Myocyte (in vitro differentiated cells): ENCODE measurements around the gene PIWIL4. TPM values are rescaled to one million over a fixed set of nuclear protein-coding genes. Genes with fewer than 3 reads are reported as not detected.
A peak's percentile ranks its signal among the peaks of the same experiment; 100 is the strongest.

ENCODE experiments used
- DNase-seq: peaks from one replicate; pipeline ENCODE4 v3.0.0-alpha.2; 2012; ENCODE audit warnings: low read depth
- polyA plus RNA-seq: library from polyadenylated mRNA; unstranded; fragments of >200 nt; gene quantifications from one replicate; pipeline ENCODE4 v1.2.1, GENCODE V29; 2012; ENCODE audit warnings: missing spikeins
- total RNA-seq: library from RNA; depleted of rRNA; stranded (reverse); fragments of >200 nt; gene quantifications from 2 replicates; pipeline ENCODE4 v1.2.3, GENCODE V29; 2014

Gene PIWIL4
- 0.72 and 0.73 TPM in 2 replicates for total RNA-seq
- 0.68 TPM for polyA plus RNA-seq

DNA sequence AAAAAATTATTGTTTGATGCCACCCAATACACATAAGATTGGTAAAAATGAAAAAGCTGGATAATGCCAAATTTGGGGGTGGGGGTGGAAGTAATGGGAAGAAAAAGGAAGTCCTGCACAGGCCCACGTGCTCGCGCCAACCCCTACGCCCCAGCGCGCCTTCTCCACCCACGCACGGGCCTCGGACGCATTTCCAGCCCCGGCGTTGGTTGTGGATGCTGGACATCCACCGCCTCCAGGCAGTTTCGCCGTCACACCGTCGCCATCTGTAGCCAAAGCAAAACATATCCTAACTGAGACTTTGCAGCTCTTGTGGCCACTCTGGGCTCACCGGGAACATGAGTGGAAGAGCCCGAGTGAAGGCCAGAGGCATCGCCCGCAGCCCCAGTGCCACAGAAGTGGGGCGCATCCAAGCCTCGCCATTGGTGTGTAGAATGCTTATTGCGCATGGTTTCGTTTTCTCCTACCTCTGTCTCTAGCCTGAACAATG is at the start of gene PIWIL4:
Gene PIWIL4, plus strand, starts transcription at position 188 of the 490 bp plus-strand sequence. Its CDS starts 151 bp downstream, at position 339.
- DNase-seq = no peak

- DNase-seq = no peak
Observed at GRCh38 chr11:94518300-94518699, 48.9 kb upstream of the PIWIL4 start.

- DNase-seq = peak; percentile 48
Observed at GRCh38 chr11:94519478-94520084, 47.6 kb upstream of the PIWIL4 start.

- no peak for DNase-seq
Observed at GRCh38 chr11:94521684-94522083, 45.5 kb upstream of the PIWIL4 start.

DNA sequence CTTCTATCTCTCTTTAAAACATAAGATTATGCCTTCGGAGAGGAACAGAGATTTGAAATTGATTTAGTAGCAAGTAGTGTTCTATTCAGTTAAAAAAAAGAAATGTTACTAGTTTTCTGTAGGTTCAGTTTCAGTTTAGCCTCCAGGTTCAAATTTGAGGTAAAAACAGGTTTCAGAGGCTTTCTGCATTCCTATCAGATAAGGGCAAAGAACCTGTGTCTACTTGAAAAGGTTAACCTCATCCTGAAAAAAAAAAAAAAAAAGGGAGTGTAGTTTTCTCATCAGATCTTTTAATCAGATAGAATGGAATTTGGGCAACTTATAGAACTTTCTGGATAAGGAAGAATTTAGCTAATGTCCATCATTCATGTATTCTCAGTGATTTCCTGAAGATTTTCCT is 42.8 kb upstream of the PIWIL4 start:
- DNase-seq = no peak

DNA sequence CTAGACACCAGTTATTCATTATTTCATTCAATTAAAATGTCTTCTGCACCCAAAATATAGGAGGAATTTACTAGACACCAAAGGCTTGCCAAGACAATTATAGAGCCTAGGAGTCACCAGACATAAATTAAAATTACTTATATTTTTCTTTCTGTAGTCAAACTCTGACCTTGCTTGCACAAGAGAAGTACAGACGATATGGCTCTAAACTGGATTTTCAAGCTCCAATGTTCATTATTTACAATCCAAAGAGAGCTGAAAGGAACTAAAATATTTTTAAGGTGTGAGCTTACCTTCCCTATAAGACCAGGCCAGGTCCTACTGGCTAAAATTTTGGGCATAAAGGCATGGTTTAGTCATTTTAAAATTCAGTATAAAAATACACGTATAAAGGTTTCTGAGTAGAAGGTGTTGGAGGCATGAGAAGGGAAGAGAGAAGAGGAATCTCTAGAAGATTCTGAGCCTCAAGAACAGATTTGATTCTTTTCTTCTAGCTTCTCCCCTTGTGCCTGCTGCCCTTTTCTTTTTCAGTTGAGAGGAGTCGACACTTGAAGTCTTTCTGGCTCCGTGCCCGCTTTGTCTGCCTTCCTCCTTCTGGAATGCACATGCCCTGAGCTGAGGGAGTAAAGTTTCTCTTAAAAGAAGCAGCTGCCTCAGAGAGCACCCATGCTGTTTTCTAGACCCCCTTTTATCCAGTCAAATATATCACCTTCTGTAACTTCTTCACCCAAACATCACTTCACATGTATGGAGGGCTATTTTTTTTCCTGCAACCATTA is 41.4 kb upstream of the PIWIL4 start:
- DNase-seq = peak; percentile 91

- peak; percentile 18 for DNase-seq
Observed at GRCh38 chr11:94526645-94527438, 40.3 kb upstream of the PIWIL4 start.

GRCh38 chr11:94528551-94528950 is 38.6 kb upstream of the PIWIL4 start:
- no peak for DNase-seq

DNA sequence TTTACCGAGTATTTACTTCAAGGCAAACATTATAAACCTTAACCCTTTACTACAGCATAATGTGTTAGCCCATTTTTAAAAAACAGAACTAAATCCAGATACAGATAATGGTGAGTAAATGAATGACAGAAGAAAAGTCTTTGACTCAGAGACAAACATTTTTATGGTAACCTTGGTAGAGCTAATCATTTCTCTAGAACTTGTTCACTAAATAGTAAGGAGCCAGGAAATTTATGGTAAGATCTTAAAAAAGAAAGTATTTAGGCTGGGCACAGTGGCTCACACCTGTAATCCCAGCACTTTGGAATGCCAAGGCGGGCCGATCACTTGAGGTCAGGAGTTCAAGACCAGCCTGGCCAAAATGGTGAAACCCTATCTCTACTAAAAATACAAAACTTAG is 35.0 kb upstream of the PIWIL4 start:
- DNase-seq = no peak

GRCh38 chr11:94533206-94533605 is 34.0 kb upstream of the PIWIL4 start:
- DNase-seq = no peak

- no peak for DNase-seq
Observed at GRCh38 chr11:94533696-94534630, 33.2 kb upstream of the PIWIL4 start.

GRCh38 chr11:94536386-94536785 is 30.8 kb upstream of the PIWIL4 start:
- no peak for DNase-seq

GRCh38 chr11:94537031-94537600 is 30.1 kb upstream of the PIWIL4 start:
- DNase-seq = no peak

GRCh38 chr11:94539420-94539819 is 27.7 kb upstream of the PIWIL4 start:
- DNase-seq = no peak

- DNase-seq = peak; percentile 85
Observed at GRCh38 chr11:94543695-94544645, 23.2 kb upstream of the PIWIL4 start, which contains the start of gene FUT4. Gene FUT4, plus strand, starts transcription at chr11:94543921. Its CDS starts 213 bp downstream, at chr11:94544134.

DNA sequence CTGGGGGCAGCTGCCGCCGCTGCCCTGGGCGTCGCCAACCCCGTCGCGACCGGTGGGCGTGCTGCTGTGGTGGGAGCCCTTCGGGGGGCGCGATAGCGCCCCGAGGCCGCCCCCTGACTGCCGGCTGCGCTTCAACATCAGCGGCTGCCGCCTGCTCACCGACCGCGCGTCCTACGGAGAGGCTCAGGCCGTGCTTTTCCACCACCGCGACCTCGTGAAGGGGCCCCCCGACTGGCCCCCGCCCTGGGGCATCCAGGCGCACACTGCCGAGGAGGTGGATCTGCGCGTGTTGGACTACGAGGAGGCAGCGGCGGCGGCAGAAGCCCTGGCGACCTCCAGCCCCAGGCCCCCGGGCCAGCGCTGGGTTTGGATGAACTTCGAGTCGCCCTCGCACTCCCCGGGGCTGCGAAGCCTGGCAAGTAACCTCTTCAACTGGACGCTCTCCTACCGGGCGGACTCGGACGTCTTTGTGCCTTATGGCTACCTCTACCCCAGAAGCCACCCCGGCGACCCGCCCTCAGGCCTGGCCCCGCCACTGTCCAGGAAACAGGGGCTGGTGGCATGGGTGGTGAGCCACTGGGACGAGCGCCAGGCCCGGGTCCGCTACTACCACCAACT is 22.4 kb upstream of the PIWIL4 start:
- no peak for DNase-seq

GRCh38 chr11:94545264-94546161 is 21.7 kb upstream of the PIWIL4 start:
- no peak for DNase-seq

DNA sequence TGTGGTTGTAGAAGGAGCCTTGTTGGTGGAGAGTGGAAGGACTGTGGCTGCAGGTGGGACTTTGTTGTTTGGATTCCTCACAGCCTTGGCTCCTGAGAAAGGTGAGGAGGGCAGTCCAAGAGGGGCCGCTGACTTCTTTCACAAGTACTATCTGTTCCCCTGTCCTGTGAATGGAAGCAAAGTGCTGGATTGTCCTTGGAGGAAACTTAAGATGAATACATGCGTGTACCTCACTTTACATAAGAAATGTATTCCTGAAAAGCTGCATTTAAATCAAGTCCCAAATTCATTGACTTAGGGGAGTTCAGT is 21.1 kb upstream of the PIWIL4 start:
- DNase-seq = no peak
